Neural cell (in vitro differentiated cells): ENCODE results near the gene FOXP4. TPM values are rescaled to one million over a fixed set of nuclear protein-coding genes. Genes with fewer than 3 reads are reported as not detected.

ENCODE experiments used
- H2AFZ ChIP-seq: fragments of 200-600, 300-800 bp; sonication (generic), shearing (Covaris generic); 2 replicates; pipeline ENCODE4 v1.6.0; 2014; ENCODE audit warnings: low read depth, mild to moderate bottlenecking, antibody characterized with exemption, low read length, moderate library complexity
- H3F3A ChIP-seq: fragments of 200-600 bp; shearing (Covaris generic); 2 replicates; pipeline ENCODE4 v1.6.1; 2016; ENCODE audit warnings: mild to moderate bottlenecking, moderate library complexity, mixed read lengths, antibody characterized with exemption, low read length; ENCODE audit not compliant: insufficient read depth, poor library complexity, severe bottlenecking
- H3K27ac ChIP-seq: fragments of 200-600, 300-800 bp; sonication (generic), shearing (Covaris generic); 2 replicates; pipeline ENCODE4 v1.5.1; 2014; ENCODE audit warnings: mild to moderate bottlenecking, low read length, moderate library complexity
- H3K27me3 ChIP-seq: fragments of 300-800, 200-600 bp; sonication (generic), shearing (Covaris generic); 2 replicates; pipeline ENCODE4 v1.6.0; 2014; ENCODE audit warnings: mild to moderate bottlenecking, low read depth, low read length, moderate library complexity; ENCODE audit not compliant: insufficient read depth
- H3K36me3 ChIP-seq: fragments of 300-800, 200-600 bp; sonication (generic), shearing (Covaris generic); 2 replicates; pipeline ENCODE4 v1.5.1; 2014; ENCODE audit warnings: mild to moderate bottlenecking, antibody characterized with exemption, low read length, moderate library complexity; ENCODE audit not compliant: insufficient read depth
- H3K4me2 ChIP-seq: fragments of 300-800, 200-600 bp; sonication (generic), shearing (Covaris generic); 2 replicates; pipeline ENCODE4 v1.6.0; 2014; ENCODE audit warnings: mild to moderate bottlenecking, low read length
- H3K4me3 ChIP-seq: fragments of 300-800, 200-600 bp; sonication (generic), shearing (Covaris generic); 2 replicates; pipeline ENCODE4 v1.5.1; 2014; ENCODE audit warnings: mild to moderate bottlenecking, low read length, moderate library complexity
- H3K79me2 ChIP-seq: fragments of 200-600 bp; shearing (Covaris generic); replicated peaks from 2 replicates; pipeline ENCODE4 v1.6.0; 2014; ENCODE audit warnings: mild to moderate bottlenecking, low read length, moderate library complexity; ENCODE audit not compliant: insufficient read depth
- H3K9ac ChIP-seq: fragments of 300-800, 200-600 bp; sonication (generic), shearing (Covaris generic); 2 replicates; pipeline ENCODE4 v1.6.1; 2016; ENCODE audit warnings: mild to moderate bottlenecking, low read length, mixed read lengths
- H3K9me2 ChIP-seq: fragments of 200-600 bp; shearing (Covaris generic); 2 replicates; pipeline ENCODE4 v1.6.1; 2016; ENCODE audit warnings: mild to moderate bottlenecking, low read length, mixed read lengths; ENCODE audit not compliant: insufficient read depth
- H3K9me3 ChIP-seq: fragments of 200-600, 300-800 bp; sonication (generic), shearing (Covaris generic); 2 replicates; pipeline ENCODE4 v1.6.1; 2016; ENCODE audit warnings: mild to moderate bottlenecking, mixed run types, low read length, moderate library complexity, mixed read lengths
- H4K20me1 ChIP-seq: fragments of 200-600 bp; shearing (Covaris generic); 2 replicates; pipeline ENCODE4 v1.6.1; 2016; ENCODE audit warnings: mild to moderate bottlenecking, mixed run types; ENCODE audit not compliant: insufficient read depth
- CTCF ChIP-seq: fragments of 450-650 bp; IDR thresholded peaks from 2 replicates; pipeline ENCODE4 v1.5.1; 2014; ENCODE audit warnings: antibody characterized with exemption, mild to moderate bottlenecking, moderate library complexity; ENCODE audit not compliant: poor library complexity, severe bottlenecking
- EP300 ChIP-seq: fragments of 450-650 bp; conservative IDR thresholded peaks from 2 replicates; pipeline ENCODE4 v1.6.1; 2014; ENCODE audit warnings: antibody characterized with exemption, mild to moderate bottlenecking, moderate library complexity; ENCODE audit not compliant: poor library complexity, severe bottlenecking
- EZH2 ChIP-seq: fragments of 200-600, 300-800 bp; shearing (Covaris generic), sonication (generic); IDR thresholded peaks from 2 replicates; pipeline ENCODE4 v1.6.1; 2014; ENCODE audit warnings: antibody characterized with exemption, low read length, borderline replicate concordance, mild to moderate bottlenecking; ENCODE audit not compliant: insufficient read depth, poor library complexity, severe bottlenecking
- MXI1 ChIP-seq: fragments of 450-650 bp; conservative IDR thresholded peaks from 2 replicates; pipeline ENCODE4 v1.6.1; 2014; ENCODE audit warnings: antibody characterized with exemption, mild to moderate bottlenecking; ENCODE audit not compliant: poor library complexity, severe bottlenecking
- POLR2AphosphoS5 ChIP-seq: IDR thresholded peaks from 2 replicates; pipeline ENCODE4 v1.6.1; 2012
- RAD21 ChIP-seq: fragments of 450-650 bp; conservative IDR thresholded peaks from 2 replicates; pipeline ENCODE4 v1.6.1; 2014; ENCODE audit warnings: antibody characterized with exemption, mild to moderate bottlenecking, moderate library complexity
- REST ChIP-seq: IDR thresholded peaks from 2 replicates; pipeline ENCODE4 v1.6.1; 2012; ENCODE audit warnings: borderline replicate concordance
- SMC3 ChIP-seq: fragments of 450-650 bp; conservative IDR thresholded peaks from 2 replicates; pipeline ENCODE4 v1.6.1; 2014; ENCODE audit warnings: antibody characterized with exemption, mild to moderate bottlenecking, moderate library complexity; ENCODE audit not compliant: poor library complexity
- TAF1 ChIP-seq: IDR thresholded peaks from 2 replicates; pipeline ENCODE4 v1.6.1; 2012; ENCODE audit warnings: low read depth
- polyA plus RNA-seq: library from polyadenylated mRNA; depleted of rRNA; stranded (reverse); fragments of >200 nt; gene quantifications from 2 replicates; pipeline ENCODE4 v1.2.3, GENCODE V29; 2014

Gene FOXP4
- polyA plus RNA-seq, 1 donor from 2014 or later: 7.1 TPM

DNA sequence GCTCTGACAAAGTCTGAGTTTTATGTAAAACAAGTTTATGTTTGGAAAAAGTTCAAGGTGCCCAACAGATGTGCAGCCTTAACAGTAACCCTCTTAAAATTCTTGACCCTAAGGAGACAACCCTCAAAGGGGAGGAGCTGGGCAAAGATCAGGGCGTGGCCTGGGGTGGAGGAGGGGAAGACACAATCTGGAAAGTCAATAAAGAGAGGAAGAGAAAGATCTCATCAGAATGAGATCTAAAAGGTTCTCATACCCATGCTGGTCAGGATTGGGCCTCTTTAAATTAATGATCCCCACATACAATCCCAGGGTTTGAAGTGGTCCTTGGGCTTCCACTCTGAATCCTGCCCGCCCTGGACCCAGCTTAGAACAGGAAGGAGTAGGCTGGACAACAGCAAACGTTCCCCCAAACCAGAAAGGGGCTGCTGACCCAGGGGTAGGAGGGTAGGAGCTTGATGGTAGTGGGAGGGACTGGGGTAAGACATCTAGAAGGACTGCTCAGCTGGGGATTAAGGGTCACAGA lies 33.0 kb downstream of the FOXP4 start:
- Histone ChIP-seq H3K79me2 (peaks cover 19% of the 10 kb centered on the region), H3K9me2 (no peaks in the 10 kb centered on the region), H3K4me2 (no peak overlapping the region), H3K9me3 (no peaks in the 10 kb centered on the region), H3K27ac (no peak overlapping the region), H4K20me1 (peaks cover 10% of the 10 kb centered on the region), H3K27me3 (no peaks in the 10 kb centered on the region), H2AFZ (no peak overlapping the region), H3F3A (peaks cover 2% of the 10 kb centered on the region), H3K36me3 (no peaks in the 10 kb centered on the region), H3K9ac (no peak overlapping the region), H3K4me3 (no peak overlapping the region)
- TF ChIP-seq CTCF: no peak
- TF ChIP-seq TAF1: no peak
- TF ChIP-seq RAD21: no peak
- no peak for TF ChIP-seq REST
- TF ChIP-seq EZH2: no peak
- TF ChIP-seq POLR2AphosphoS5: no peak
- no peak for TF ChIP-seq SMC3
- TF ChIP-seq EP300: no peak
- TF ChIP-seq MXI1: no peak

DNA sequence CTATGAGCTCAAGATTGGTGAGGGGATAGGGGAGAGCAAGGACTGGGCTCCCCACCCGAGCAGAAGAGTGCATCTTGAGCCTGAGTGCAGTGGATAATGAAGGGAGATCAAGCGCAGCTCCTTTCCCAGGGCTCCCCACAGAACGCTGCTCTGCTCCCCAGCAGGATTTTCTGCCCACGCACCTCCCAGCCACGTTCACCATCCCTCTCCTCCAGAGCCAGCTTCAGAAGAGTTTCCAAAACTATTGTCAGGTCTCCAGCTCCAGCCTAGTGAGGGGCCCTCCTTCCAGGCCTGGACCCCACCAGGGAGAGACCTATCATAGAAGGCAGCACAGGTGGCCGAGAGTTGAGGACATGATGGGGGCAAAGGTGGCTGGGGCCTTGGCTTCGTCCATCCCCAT lies 34.5 kb downstream of the FOXP4 start:
- H3K27me3 ChIP-seq: no peaks in the 10 kb centered on the region
- no peaks in the 10 kb centered on the region for H3K36me3 ChIP-seq
- H3K79me2 ChIP-seq: peaks cover 15% of the 10 kb centered on the region
- H3F3A ChIP-seq: peaks cover 2% of the 10 kb centered on the region
- TF ChIP-seq REST (no peak), CTCF (no peak), RAD21 (no peak), TAF1 (no peak), SMC3 (no peak), EZH2 (no peak), POLR2AphosphoS5 (no peak), MXI1 (no peak), EP300 (no peak)
- H3K9me3 ChIP-seq: no peaks in the 10 kb centered on the region
- peaks cover 10% of the 10 kb centered on the region for H4K20me1 ChIP-seq
- no peaks in the 10 kb centered on the region for H3K9me2 ChIP-seq
- H2AFZ ChIP-seq: no peak overlapping the region
- no peak overlapping the region for H3K27ac ChIP-seq
- H3K9ac ChIP-seq: no peak overlapping the region
- H3K4me3 ChIP-seq: no peak overlapping the region
- no peak overlapping the region for H3K4me2 ChIP-seq
